Choroid plexus epithelial cell (primary cell): ENCODE measurements around the gene SEMA3F.

Source experiments
- DNase-seq: peaks from one replicate; pipeline ENCODE4 v3.0.0-alpha.2; 2010; ENCODE audit warnings: low read depth
- H3K4me3 ChIP-seq: 2 replicates; pipeline ENCODE4 v1.5.1; 2011; ENCODE audit warnings: low read depth, mild to moderate bottlenecking, control low read depth, low read length, moderate library complexity
- TF ChIP-seq, protein P1 (sequence below): conservative IDR thresholded peaks from 2 replicates; pipeline ENCODE4 v1.5.1; 2011; ENCODE audit warnings: low read depth, mild to moderate bottlenecking, control low read depth, inconsistent platforms, low read length, moderate library complexity

The SEMA3F gene

DNA sequence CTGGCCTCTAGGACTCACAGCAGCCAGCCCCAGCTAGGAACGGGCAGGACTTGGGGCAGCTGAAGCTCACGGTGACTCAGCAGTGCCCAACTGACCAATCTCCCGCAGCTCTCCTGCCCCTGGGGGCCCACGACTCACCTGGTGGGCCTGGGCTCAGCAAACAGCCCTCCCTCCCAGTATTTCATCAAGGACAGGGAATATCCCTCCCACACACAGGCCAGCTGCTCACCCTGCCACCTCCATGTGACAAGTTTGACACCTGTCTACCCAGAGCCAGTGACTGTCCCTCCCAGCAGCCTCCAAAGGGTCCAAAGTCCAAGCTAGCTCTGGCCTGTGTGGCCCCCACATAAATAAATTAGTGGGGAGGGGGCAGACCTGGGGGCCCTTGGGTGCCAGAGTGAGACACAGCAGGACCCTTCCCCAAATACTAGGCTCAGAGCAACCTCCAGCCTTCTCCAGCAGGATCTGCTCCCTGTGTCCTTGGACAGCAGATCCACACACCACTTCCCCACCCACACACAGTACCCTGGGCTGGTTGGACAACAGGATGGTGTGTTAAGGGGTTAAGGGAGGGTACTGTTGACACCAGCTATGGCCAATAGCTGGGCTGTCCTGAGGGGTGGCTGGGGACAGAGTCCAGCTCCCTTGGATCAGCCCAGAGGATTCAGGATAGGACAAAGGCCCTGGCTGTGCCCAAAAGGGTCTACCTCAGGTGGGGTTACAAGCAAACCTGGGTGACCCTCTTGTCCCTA, 40.6 kb downstream of the SEMA3F start:
- H3K4me3 ChIP-seq, result no peak overlapping the region
- TF ChIP-seq, protein P1, sequence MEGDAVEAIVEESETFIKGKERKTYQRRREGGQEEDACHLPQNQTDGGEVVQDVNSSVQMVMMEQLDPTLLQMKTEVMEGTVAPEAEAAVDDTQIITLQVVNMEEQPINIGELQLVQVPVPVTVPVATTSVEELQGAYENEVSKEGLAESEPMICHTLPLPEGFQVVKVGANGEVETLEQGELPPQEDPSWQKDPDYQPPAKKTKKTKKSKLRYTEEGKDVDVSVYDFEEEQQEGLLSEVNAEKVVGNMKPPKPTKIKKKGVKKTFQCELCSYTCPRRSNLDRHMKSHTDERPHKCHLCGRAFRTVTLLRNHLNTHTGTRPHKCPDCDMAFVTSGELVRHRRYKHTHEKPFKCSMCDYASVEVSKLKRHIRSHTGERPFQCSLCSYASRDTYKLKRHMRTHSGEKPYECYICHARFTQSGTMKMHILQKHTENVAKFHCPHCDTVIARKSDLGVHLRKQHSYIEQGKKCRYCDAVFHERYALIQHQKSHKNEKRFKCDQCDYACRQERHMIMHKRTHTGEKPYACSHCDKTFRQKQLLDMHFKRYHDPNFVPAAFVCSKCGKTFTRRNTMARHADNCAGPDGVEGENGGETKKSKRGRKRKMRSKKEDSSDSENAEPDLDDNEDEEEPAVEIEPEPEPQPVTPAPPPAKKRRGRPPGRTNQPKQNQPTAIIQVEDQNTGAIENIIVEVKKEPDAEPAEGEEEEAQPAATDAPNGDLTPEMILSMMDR, result no peak
- DNase-seq, result no peak

DNA sequence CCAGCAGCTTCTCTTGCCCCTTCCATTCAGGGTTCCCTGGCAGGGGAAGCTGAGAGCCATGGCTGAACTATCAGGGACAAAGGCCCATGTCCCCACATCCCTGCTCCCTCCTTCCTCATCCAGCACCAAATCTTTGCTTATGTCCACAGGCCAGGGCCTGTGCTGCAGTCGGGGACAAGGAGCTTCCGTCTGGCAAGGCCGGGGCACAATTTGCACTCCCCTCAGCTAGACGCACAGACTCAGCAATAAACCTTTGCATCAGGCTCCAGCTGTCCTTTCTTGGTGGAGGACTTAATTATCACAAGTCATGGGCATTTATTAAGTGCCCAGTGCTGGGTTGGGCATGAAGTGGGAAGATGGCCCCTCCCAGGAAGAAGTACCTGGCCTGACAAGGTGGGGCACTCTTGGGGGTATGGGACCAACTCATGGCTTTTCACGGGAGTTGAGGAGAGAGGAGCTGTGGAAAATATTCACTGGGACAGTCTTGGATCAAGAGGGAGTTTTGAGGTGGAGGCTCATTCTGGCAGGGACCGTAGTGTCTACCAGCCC, 41.2 kb downstream of the SEMA3F start:
- H3K4me3 ChIP-seq, result no peak overlapping the region
- TF ChIP-seq, protein P1, result no peak
- no peak for DNase-seq

DNA sequence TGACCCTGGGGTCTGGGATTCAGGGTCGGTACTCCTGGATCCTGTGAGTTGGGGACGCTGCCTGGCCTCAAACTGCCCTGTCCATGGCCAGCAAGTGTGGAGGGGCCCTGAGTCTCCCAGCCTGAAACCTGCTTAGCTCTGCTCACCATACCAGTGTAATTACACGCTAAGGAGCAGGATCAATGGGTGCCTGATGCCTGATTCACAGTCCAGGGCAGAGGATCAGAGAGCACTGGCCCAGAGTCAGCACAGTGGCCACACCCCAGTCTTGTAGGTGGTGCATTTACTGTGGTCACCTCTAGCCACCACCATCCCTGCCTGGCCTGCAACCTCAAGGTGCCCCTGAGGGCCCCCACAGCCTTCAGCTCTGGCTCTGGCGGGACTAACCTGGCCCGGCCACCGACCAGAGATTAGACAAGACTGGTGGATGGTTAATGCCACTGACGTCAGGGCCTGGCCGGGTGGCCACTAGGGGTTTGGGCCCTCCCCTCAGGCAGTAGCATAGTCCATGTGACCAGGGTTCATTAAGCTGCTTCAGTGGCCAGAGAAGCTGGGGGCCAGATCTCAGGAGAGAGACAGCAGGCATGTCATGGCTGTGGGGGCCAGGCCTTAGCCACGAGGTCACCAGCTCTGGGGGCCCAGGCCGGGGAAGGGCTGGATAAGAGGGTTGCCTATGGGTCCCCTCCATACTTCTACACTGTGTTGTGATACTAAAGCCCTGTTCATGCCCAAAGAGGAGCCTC, 46.6 kb downstream of the SEMA3F start:
- H3K4me3 ChIP-seq, result no peak overlapping the region
- no peak for DNase-seq

DNA sequence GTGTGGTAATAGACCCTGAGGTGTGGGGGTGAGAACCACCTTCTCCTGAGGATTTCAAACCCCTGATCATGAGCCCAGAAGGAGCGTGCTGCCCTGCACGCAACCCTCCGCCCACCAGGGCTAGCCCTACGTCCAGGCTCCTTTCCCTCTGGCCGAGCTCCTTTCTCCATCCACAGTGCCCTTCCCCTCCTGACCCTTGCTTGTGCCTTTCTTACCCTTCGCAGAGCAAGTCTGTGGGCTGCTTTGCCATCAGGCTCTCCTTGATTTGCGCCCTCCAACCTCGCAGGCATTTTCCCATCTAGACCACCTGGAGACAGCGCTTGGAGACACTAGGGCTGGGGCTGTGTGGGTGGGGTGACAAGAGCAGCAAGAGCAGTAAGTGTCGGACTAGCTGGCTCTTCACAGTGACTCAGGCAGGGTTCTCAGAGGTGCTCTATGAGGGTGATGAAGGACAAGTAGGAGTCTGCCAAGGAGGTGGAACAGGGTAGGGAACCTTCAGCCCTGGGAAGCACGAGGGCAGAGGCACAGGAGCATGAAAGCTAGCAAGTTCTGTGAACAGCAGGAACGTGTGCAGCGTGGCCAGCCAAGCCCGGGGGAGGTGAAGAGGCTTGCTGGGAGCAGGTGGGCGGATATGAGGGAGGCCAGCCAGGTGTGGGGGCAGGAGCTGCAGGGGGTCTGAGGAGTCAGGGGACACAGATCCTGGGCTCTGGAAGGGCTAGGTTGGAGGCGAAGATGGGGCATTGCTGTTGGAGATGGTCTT, 47.4 kb downstream of the SEMA3F start:
- TF ChIP-seq, protein P1, result no peak
- no peak overlapping the region for H3K4me3 ChIP-seq
- no peak for DNase-seq

More for the DNA sequence above, 46.6 kb downstream of the SEMA3F start:
- TF ChIP-seq, protein P1, result no peak

DNA sequence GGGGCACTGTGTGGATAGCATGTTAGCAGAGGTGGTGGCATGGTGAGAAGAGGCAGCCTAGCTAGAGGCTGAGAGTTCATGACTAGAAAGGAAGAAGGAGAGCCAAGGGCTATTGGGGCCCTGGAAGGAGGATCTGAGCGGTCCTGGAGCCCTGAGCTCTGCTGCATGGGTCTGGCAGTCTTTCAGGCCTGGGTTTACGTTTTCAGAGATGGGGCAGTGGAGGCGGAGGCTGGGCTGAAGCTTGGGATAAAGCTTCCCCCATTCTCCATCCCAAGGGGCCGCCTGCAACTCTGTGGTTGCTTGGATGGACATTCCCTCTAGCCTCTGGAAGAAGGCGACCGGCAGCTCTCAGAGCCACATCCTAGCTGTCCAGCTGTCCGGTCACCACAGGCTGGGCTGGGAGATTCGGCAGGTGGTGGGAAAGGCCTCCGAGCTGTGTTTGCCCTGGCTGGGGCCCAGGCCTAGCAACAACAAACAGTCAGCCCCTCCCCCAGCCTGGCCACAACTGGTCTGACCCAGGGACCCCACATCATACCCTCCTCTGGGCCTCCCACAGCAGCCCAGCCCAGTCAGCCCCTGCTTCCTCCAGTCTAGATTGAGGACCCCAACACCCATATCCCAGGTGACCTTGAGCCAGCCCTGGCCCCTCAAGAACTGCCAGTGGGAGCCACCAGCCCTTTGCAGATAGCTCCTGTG, 48.1 kb downstream of the SEMA3F start:
- no peak for DNase-seq
- H3K4me3 ChIP-seq, result no peak overlapping the region
- TF ChIP-seq, protein P1, result no peak
